Neural cell (in vitro differentiated cells): Measurements from ENCODE around the gene TOGARAM1. TPM values are rescaled to one million over a fixed set of nuclear protein-coding genes. Genes with fewer than 3 reads are reported as not detected.

ENCODE experiments used
- H2AFZ ChIP-seq: fragments of 200-600, 300-800 bp; sonication (generic), shearing (Covaris generic); 2 replicates; pipeline ENCODE4 v1.6.0; 2014; ENCODE audit warnings: low read depth, mild to moderate bottlenecking, antibody characterized with exemption, low read length, moderate library complexity
- H3F3A ChIP-seq: fragments of 200-600 bp; shearing (Covaris generic); 2 replicates; pipeline ENCODE4 v1.6.1; 2016; ENCODE audit warnings: mild to moderate bottlenecking, moderate library complexity, mixed read lengths, antibody characterized with exemption, low read length; ENCODE audit not compliant: insufficient read depth, poor library complexity, severe bottlenecking
- H3K27ac ChIP-seq: fragments of 200-600, 300-800 bp; sonication (generic), shearing (Covaris generic); 2 replicates; pipeline ENCODE4 v1.5.1; 2014; ENCODE audit warnings: mild to moderate bottlenecking, low read length, moderate library complexity
- H3K27me3 ChIP-seq: fragments of 300-800, 200-600 bp; sonication (generic), shearing (Covaris generic); 2 replicates; pipeline ENCODE4 v1.6.0; 2014; ENCODE audit warnings: mild to moderate bottlenecking, low read depth, low read length, moderate library complexity; ENCODE audit not compliant: insufficient read depth
- H3K36me3 ChIP-seq: fragments of 300-800, 200-600 bp; sonication (generic), shearing (Covaris generic); 2 replicates; pipeline ENCODE4 v1.5.1; 2014; ENCODE audit warnings: mild to moderate bottlenecking, antibody characterized with exemption, low read length, moderate library complexity; ENCODE audit not compliant: insufficient read depth
- H3K4me2 ChIP-seq: fragments of 300-800, 200-600 bp; sonication (generic), shearing (Covaris generic); 2 replicates; pipeline ENCODE4 v1.6.0; 2014; ENCODE audit warnings: mild to moderate bottlenecking, low read length
- H3K4me3 ChIP-seq: fragments of 300-800, 200-600 bp; sonication (generic), shearing (Covaris generic); 2 replicates; pipeline ENCODE4 v1.5.1; 2014; ENCODE audit warnings: mild to moderate bottlenecking, low read length, moderate library complexity
- H3K79me2 ChIP-seq: fragments of 200-600 bp; shearing (Covaris generic); replicated peaks from 2 replicates; pipeline ENCODE4 v1.6.0; 2014; ENCODE audit warnings: mild to moderate bottlenecking, low read length, moderate library complexity; ENCODE audit not compliant: insufficient read depth
- H3K9ac ChIP-seq: fragments of 300-800, 200-600 bp; sonication (generic), shearing (Covaris generic); 2 replicates; pipeline ENCODE4 v1.6.1; 2016; ENCODE audit warnings: mild to moderate bottlenecking, low read length, mixed read lengths
- H3K9me2 ChIP-seq: fragments of 200-600 bp; shearing (Covaris generic); 2 replicates; pipeline ENCODE4 v1.6.1; 2016; ENCODE audit warnings: mild to moderate bottlenecking, low read length, mixed read lengths; ENCODE audit not compliant: insufficient read depth
- H3K9me3 ChIP-seq: fragments of 200-600, 300-800 bp; sonication (generic), shearing (Covaris generic); 2 replicates; pipeline ENCODE4 v1.6.1; 2016; ENCODE audit warnings: mild to moderate bottlenecking, mixed run types, low read length, moderate library complexity, mixed read lengths
- H4K20me1 ChIP-seq: fragments of 200-600 bp; shearing (Covaris generic); 2 replicates; pipeline ENCODE4 v1.6.1; 2016; ENCODE audit warnings: mild to moderate bottlenecking, mixed run types; ENCODE audit not compliant: insufficient read depth
- EP300 ChIP-seq: fragments of 450-650 bp; conservative IDR thresholded peaks from 2 replicates; pipeline ENCODE4 v1.6.1; 2014; ENCODE audit warnings: antibody characterized with exemption, mild to moderate bottlenecking, moderate library complexity; ENCODE audit not compliant: poor library complexity, severe bottlenecking
- EZH2 ChIP-seq: fragments of 200-600, 300-800 bp; shearing (Covaris generic), sonication (generic); IDR thresholded peaks from 2 replicates; pipeline ENCODE4 v1.6.1; 2014; ENCODE audit warnings: antibody characterized with exemption, low read length, borderline replicate concordance, mild to moderate bottlenecking; ENCODE audit not compliant: insufficient read depth, poor library complexity, severe bottlenecking
- MXI1 ChIP-seq: fragments of 450-650 bp; conservative IDR thresholded peaks from 2 replicates; pipeline ENCODE4 v1.6.1; 2014; ENCODE audit warnings: antibody characterized with exemption, mild to moderate bottlenecking; ENCODE audit not compliant: poor library complexity, severe bottlenecking
- POLR2AphosphoS5 ChIP-seq: IDR thresholded peaks from 2 replicates; pipeline ENCODE4 v1.6.1; 2012
- RAD21 ChIP-seq: fragments of 450-650 bp; conservative IDR thresholded peaks from 2 replicates; pipeline ENCODE4 v1.6.1; 2014; ENCODE audit warnings: antibody characterized with exemption, mild to moderate bottlenecking, moderate library complexity
- SMC3 ChIP-seq: fragments of 450-650 bp; conservative IDR thresholded peaks from 2 replicates; pipeline ENCODE4 v1.6.1; 2014; ENCODE audit warnings: antibody characterized with exemption, mild to moderate bottlenecking, moderate library complexity; ENCODE audit not compliant: poor library complexity
- TAF1 ChIP-seq: IDR thresholded peaks from 2 replicates; pipeline ENCODE4 v1.6.1; 2012; ENCODE audit warnings: low read depth
- polyA plus RNA-seq: library from polyadenylated mRNA; depleted of rRNA; stranded (reverse); fragments of >200 nt; gene quantifications from 2 replicates; pipeline ENCODE4 v1.2.3, GENCODE V29; 2014
- TF ChIP-seq, protein P1 (sequence below): fragments of 450-650 bp; IDR thresholded peaks from 2 replicates; pipeline ENCODE4 v1.5.1; 2014; ENCODE audit warnings: antibody characterized with exemption, mild to moderate bottlenecking, moderate library complexity; ENCODE audit not compliant: poor library complexity, severe bottlenecking
- TF ChIP-seq, protein P2 (sequence below): IDR thresholded peaks from 2 replicates; pipeline ENCODE4 v1.6.1; 2012; ENCODE audit warnings: borderline replicate concordance

TOGARAM1 gene
- polyA plus RNA-seq, 1 donor from 2014 or later, result 23.8 TPM

DNA sequence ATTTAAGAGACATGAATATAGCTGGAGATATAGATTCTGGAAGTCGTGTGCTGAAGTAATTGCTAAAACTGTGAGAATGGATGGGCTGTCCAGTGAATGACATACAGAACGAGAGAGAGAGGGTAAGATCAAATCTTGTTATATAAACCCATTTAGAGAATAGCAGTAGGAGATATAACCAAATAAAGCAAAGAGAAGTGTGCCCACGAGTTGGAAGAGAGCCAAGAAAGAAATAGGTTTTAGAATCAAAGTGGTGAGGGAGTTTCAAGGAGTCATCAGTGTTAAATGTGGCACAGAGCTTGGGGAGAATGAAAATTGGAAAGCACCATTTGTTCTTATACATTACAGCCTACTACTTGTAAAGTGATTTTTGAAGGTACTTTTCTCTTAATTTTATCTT, 19.2 kb downstream of the TOGARAM1 start:
- Histone ChIP-seq H3K36me3 (no peaks in the 10 kb centered on the region), H3K9ac (no peak overlapping the region), H4K20me1 (no peaks in the 10 kb centered on the region), H3K9me3 (no peaks in the 10 kb centered on the region), H3K27me3 (no peaks in the 10 kb centered on the region), H3K4me3 (no peak overlapping the region), H3K79me2 (peaks cover 51% of the 10 kb centered on the region), H3K4me2 (no peak overlapping the region), H2AFZ (no peak overlapping the region), H3F3A (no peaks in the 10 kb centered on the region), H3K27ac (no peak overlapping the region), H3K9me2 (no peaks in the 10 kb centered on the region)
- no peak for TF ChIP-seq RAD21
- no peak for TF ChIP-seq EZH2
- TF ChIP-seq, protein P1, sequence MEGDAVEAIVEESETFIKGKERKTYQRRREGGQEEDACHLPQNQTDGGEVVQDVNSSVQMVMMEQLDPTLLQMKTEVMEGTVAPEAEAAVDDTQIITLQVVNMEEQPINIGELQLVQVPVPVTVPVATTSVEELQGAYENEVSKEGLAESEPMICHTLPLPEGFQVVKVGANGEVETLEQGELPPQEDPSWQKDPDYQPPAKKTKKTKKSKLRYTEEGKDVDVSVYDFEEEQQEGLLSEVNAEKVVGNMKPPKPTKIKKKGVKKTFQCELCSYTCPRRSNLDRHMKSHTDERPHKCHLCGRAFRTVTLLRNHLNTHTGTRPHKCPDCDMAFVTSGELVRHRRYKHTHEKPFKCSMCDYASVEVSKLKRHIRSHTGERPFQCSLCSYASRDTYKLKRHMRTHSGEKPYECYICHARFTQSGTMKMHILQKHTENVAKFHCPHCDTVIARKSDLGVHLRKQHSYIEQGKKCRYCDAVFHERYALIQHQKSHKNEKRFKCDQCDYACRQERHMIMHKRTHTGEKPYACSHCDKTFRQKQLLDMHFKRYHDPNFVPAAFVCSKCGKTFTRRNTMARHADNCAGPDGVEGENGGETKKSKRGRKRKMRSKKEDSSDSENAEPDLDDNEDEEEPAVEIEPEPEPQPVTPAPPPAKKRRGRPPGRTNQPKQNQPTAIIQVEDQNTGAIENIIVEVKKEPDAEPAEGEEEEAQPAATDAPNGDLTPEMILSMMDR, result no peak
- TF ChIP-seq SMC3, result no peak
- TF ChIP-seq, protein P2, sequence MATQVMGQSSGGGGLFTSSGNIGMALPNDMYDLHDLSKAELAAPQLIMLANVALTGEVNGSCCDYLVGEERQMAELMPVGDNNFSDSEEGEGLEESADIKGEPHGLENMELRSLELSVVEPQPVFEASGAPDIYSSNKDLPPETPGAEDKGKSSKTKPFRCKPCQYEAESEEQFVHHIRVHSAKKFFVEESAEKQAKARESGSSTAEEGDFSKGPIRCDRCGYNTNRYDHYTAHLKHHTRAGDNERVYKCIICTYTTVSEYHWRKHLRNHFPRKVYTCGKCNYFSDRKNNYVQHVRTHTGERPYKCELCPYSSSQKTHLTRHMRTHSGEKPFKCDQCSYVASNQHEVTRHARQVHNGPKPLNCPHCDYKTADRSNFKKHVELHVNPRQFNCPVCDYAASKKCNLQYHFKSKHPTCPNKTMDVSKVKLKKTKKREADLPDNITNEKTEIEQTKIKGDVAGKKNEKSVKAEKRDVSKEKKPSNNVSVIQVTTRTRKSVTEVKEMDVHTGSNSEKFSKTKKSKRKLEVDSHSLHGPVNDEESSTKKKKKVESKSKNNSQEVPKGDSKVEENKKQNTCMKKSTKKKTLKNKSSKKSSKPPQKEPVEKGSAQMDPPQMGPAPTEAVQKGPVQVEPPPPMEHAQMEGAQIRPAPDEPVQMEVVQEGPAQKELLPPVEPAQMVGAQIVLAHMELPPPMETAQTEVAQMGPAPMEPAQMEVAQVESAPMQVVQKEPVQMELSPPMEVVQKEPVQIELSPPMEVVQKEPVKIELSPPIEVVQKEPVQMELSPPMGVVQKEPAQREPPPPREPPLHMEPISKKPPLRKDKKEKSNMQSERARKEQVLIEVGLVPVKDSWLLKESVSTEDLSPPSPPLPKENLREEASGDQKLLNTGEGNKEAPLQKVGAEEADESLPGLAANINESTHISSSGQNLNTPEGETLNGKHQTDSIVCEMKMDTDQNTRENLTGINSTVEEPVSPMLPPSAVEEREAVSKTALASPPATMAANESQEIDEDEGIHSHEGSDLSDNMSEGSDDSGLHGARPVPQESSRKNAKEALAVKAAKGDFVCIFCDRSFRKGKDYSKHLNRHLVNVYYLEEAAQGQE, result no peak
- no peak for TF ChIP-seq MXI1
- TF ChIP-seq EP300, result no peak
- no peak for TF ChIP-seq POLR2AphosphoS5
- no peak for TF ChIP-seq TAF1

DNA sequence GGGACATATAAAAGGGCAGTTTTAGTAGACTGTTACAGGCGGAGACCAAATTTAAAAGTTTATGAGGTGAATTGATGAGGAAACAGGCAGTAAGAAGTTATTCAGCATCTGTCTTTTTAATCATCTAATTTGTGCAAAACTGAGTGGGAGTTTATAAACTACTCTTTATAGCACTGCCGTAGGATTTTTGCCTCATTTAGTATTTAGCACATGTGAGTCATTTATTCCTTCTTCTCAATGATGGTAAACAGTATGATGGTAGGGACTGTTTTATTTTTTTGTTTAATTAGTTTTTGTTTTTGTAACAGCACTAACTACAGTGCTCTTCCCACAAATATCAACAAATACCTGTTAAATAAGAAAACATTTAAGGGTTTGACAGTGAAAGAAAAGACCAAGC, 20.6 kb downstream of the TOGARAM1 start:
- Histone ChIP-seq H3K9me3 (no peaks in the 10 kb centered on the region), H3K27me3 (no peaks in the 10 kb centered on the region), H3K36me3 (no peaks in the 10 kb centered on the region), H3K4me3 (no peak overlapping the region), H2AFZ (no peak overlapping the region), H3K4me2 (no peak overlapping the region), H4K20me1 (no peaks in the 10 kb centered on the region), H3K27ac (no peak overlapping the region), H3K79me2 (peaks cover 44% of the 10 kb centered on the region), H3K9ac (no peak overlapping the region), H3K9me2 (no peaks in the 10 kb centered on the region), H3F3A (no peaks in the 10 kb centered on the region)
- TF ChIP-seq, protein P1, result no peak
- TF ChIP-seq RAD21 (no peak), TAF1 (no peak), POLR2AphosphoS5 (no peak), MXI1 (no peak), EZH2 (no peak), EP300 (no peak), SMC3 (no peak)
- TF ChIP-seq, protein P2, result no peak
